Measurements from ENCODE around the gene SMARCA5. TPM values are rescaled to one million over a fixed set of nuclear protein-coding genes. Genes with fewer than 3 reads are reported as not detected.
A peak's percentile ranks its signal among the peaks of the same experiment; 100 is the strongest.

The SMARCA5 gene, protein sequence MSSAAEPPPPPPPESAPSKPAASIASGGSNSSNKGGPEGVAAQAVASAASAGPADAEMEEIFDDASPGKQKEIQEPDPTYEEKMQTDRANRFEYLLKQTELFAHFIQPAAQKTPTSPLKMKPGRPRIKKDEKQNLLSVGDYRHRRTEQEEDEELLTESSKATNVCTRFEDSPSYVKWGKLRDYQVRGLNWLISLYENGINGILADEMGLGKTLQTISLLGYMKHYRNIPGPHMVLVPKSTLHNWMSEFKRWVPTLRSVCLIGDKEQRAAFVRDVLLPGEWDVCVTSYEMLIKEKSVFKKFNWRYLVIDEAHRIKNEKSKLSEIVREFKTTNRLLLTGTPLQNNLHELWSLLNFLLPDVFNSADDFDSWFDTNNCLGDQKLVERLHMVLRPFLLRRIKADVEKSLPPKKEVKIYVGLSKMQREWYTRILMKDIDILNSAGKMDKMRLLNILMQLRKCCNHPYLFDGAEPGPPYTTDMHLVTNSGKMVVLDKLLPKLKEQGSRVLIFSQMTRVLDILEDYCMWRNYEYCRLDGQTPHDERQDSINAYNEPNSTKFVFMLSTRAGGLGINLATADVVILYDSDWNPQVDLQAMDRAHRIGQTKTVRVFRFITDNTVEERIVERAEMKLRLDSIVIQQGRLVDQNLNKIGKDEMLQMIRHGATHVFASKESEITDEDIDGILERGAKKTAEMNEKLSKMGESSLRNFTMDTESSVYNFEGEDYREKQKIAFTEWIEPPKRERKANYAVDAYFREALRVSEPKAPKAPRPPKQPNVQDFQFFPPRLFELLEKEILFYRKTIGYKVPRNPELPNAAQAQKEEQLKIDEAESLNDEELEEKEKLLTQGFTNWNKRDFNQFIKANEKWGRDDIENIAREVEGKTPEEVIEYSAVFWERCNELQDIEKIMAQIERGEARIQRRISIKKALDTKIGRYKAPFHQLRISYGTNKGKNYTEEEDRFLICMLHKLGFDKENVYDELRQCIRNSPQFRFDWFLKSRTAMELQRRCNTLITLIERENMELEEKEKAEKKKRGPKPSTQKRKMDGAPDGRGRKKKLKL
- total RNA-seq (2014; rRNA removed; shearing (Covaris generic)) (52.4 and 63.4 TPM in 2 replicates), total RNA-seq (2022) (82.2 and 82.3 TPM in 2 replicates), Bru-seq, nascent RNA (percentile 96 among the genes with signal in this experiment), BruChase-seq, experiment 1, labeled RNA remaining after a 6-hour chase (percentile 97 among the genes with signal in this experiment), BruChase-seq, experiment 2, labeled RNA remaining after a 2-hour chase (percentile 96 among the genes with signal in this experiment)
- long read RNA-seq, full-length matches to known transcripts: 476 of 536 reads
- long read RNA-seq, partial matches to known transcripts: 29 of 536 reads
- long read RNA-seq, other reads (novel, unspliced or antisense): 31 of 536 reads

DNA sequence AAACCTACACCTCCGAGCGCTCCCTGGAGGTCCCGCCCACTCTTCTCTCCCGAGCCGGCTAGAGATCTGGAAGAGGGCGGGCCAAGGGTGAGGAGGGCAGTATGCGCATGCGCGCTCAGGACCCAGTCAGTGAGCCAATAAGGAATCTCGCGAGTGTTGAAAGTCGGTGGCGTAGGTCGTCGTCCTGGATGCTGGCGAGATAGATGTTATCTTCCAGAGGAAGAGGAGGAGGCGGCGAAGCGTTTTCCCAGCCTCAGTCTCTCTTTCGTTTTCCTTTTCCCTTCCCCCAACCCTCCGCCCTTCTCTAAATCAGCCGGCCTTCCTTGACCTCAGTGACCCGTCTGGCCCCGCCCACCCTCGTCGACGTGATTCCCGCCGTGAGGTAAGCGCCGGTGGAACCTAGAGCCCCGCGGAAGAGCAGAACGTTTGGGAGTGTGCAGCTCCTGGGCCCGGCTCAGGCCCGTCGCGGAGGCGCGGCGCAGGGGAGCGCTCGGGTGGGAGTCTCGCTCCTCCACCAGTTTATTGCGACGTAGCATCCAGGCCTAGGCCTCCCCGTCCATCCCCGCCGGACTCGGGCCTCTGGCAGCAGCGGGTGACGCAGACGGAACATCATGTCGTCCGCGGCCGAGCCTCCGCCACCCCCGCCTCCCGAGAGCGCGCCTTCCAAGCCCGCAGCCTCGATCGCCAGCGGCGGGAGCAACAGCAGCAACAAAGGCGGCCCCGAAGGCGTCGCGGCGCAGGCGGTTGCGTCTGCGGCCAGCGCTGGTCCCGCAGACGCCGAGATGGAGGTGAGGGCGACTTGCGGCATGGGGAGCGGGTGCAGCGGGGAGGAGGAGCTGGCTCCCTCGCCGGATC is at the start of gene SMARCA5:
Gene SMARCA5 (plus strand): TSS at position 389 of the 855 bp plus-strand sequence. CDS start 223 bp downstream, at position 612.
- Histone ChIP-seq H3K4me1 (ENCODE audit: insufficient read depth, low read length, poor library complexity, severe bottlenecking) (peaks cover 36% of the 10 kb centered on the region), H4K20me1 (ENCODE audit: insufficient read depth, low read length) (peaks cover 35% of the 10 kb centered on the region), H3K9me3 (ENCODE audit: low read length) (no peaks in the 10 kb centered on the region), H3K9me2 (ENCODE audit: insufficient read depth, low read length) (no peaks in the 10 kb centered on the region), H3K4me2 (ENCODE audit: low read length) (peak within 1 kb of the TSS; percentile 95), H3K27ac (ENCODE audit: low read depth, low read length, poor library complexity, severe bottlenecking) (peak within 1 kb of the TSS; percentile 81), H3K36me3 (ENCODE audit: insufficient read depth, low read length) (peaks cover 42% of the 10 kb centered on the region), H3K79me2 (ENCODE audit: insufficient read depth, low read depth, low read length) (peaks cover 51% of the 10 kb centered on the region), H2AFZ (ENCODE audit: low read length) (peak within 1 kb of the TSS; percentile 89), H3K4me3 (ENCODE audit: low read depth, low read length, poor library complexity, severe bottlenecking) (peak within 1 kb of the TSS; percentile 96)
- peak; percentile 98 for DNase-seq (ENCODE audit: low spot score)
- intact Hi-C loops (cut with micrococcal nuclease; ENCODE audit: unreplicated experiment): loop anchor here (1.0 to 5.0 kb wide), 3 partner anchors 116 to 329 kb away; partner anchors contain the start of gene USP38
- BruUV-seq (replicated peaks): no TSS peak
- CTCF ChIA-PET (ENCODE audit: unreplicated experiment): interaction anchor here (0.6 kb wide), 1 partner anchor 26 kb away, joined by 10 read pairs; no protein-coding TSS in a partner anchor
- TF ChIP-seq, protein P1, sequence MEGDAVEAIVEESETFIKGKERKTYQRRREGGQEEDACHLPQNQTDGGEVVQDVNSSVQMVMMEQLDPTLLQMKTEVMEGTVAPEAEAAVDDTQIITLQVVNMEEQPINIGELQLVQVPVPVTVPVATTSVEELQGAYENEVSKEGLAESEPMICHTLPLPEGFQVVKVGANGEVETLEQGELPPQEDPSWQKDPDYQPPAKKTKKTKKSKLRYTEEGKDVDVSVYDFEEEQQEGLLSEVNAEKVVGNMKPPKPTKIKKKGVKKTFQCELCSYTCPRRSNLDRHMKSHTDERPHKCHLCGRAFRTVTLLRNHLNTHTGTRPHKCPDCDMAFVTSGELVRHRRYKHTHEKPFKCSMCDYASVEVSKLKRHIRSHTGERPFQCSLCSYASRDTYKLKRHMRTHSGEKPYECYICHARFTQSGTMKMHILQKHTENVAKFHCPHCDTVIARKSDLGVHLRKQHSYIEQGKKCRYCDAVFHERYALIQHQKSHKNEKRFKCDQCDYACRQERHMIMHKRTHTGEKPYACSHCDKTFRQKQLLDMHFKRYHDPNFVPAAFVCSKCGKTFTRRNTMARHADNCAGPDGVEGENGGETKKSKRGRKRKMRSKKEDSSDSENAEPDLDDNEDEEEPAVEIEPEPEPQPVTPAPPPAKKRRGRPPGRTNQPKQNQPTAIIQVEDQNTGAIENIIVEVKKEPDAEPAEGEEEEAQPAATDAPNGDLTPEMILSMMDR (conservative IDR thresholded peaks at IDR 0.05; ENCODE audit: low read length): no peak
- TF ChIP-seq EZH2phosphoT487 (IDR thresholded peaks at IDR 0.05; ENCODE audit: borderline replicate concordance, low read depth, low read length): no peak
- POLR2A ChIA-PET: interaction anchor here (0.6 to 2.1 kb wide), 15 partner anchors 11 to 334 kb away, joined by 3 to 11 read pairs (median 3); partner anchors contain the start of gene GAB1

DNA sequence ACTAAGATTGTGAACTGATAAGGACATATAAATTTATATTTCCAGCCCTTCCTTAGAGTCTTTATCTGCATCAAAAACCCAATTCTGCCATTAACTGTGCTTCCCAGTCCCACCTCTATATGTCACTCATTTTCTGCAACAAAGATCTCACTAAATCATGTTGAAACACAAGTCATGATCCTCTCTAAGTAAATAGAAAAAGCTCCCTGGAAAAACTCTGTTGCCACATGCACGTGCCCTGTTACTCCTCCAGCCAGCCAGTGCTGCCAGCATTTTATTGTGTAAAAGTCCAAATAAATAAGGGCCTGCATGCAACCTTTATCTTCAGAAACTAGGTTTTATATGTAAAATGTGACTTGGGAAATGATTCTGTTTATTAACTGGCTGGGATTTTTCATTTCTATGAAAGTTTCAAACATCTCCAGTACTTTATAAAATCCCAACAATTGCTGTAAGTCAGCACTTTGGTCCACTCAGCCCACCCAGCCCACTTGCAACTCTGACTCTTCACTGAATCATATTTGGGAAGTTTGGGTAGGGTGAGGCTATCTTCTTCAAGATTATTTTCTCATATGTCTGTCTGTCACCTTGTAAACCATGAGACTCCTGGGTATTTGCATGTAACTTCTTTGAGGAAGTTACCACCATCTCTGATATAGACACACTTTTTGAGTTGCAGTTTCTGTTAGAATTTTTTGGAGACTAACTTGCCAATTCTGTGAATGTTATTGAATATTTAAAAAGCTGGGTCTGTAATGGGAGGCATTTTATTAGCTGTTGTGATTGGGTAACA is 40.0 kb upstream of the SMARCA5 start:
- Histone ChIP-seq H3K27ac (ENCODE audit: low read depth, low read length, poor library complexity, severe bottlenecking) (no peak overlapping the region), H3K36me3 (ENCODE audit: insufficient read depth, low read length) (peaks cover 76% of the 10 kb centered on the region), H3K4me3 (ENCODE audit: low read depth, low read length, poor library complexity, severe bottlenecking) (no peak overlapping the region), H3K9me3 (ENCODE audit: low read length) (no peaks in the 10 kb centered on the region), H3K9me2 (ENCODE audit: insufficient read depth, low read length) (no peaks in the 10 kb centered on the region), H2AFZ (ENCODE audit: low read length) (no peak overlapping the region), H3K4me1 (ENCODE audit: insufficient read depth, low read length, poor library complexity, severe bottlenecking) (peaks cover 20% of the 10 kb centered on the region), H3K4me2 (ENCODE audit: low read length) (peak overlapping the region; percentile 40), H4K20me1 (ENCODE audit: insufficient read depth, low read length) (no peaks in the 10 kb centered on the region), H3K79me2 (ENCODE audit: insufficient read depth, low read depth, low read length) (no peaks in the 10 kb centered on the region)
- CTCF ChIA-PET (ENCODE audit: unreplicated experiment): no interaction called here
- peak; percentile 44 for DNase-seq (ENCODE audit: low spot score)
- intact Hi-C loops (cut with micrococcal nuclease; ENCODE audit: unreplicated experiment): no loop called here
- TF ChIP-seq, protein P1 (conservative IDR thresholded peaks at IDR 0.05; ENCODE audit: low read length): no peak
- no peak for TF ChIP-seq EZH2phosphoT487 (IDR thresholded peaks at IDR 0.05; ENCODE audit: borderline replicate concordance, low read depth, low read length)
- POLR2A ChIA-PET: interaction anchor here (0.6 to 2.4 kb wide), 6 partner anchors 8 to 341 kb away, joined by 3 to 6 read pairs (median 3); no protein-coding TSS in a partner anchor
- BruUV-seq (replicated peaks): no TSS peak

Data from OCI-LY7 (cell line).